Memory B cell (primary cell): ENCODE data around the gene SORBS1.
A peak's percentile ranks its signal among the peaks of the same experiment; 100 is the strongest.

Experiments
- ATAC-seq: fragments of 150-1000 bp; cut with Tn5 transposase; 2 replicates; pipeline ENCODE4 v1.10.0; 2021; ENCODE audit warnings: low read depth, mild to moderate bottlenecking, moderate library complexity
- DNase-seq, 2 donors: peaks; one replicate each; pipeline ENCODE4 v3.0.0; 2022; ENCODE audit warnings: low spot score in 2 of 2
- H3K27ac Mint-ChIP-seq: one replicate; pipeline ENCODE4 v1.8.0; 2022; ENCODE audit warnings: mild to moderate bottlenecking, moderate library complexity, mixed read lengths
- H3K27me3 Mint-ChIP-seq: one replicate; pipeline ENCODE4 v1.8.0; 2022; ENCODE audit warnings: mixed read lengths
- H3K36me3 Mint-ChIP-seq: one replicate; pipeline ENCODE4 v1.8.0; 2022; ENCODE audit warnings: mild to moderate bottlenecking, mixed read lengths
- H3K4me1 Mint-ChIP-seq: one replicate; pipeline ENCODE4 v1.8.0; 2022; ENCODE audit warnings: mixed read lengths
- H3K4me3 Mint-ChIP-seq: one replicate; pipeline ENCODE4 v1.8.0; 2022; ENCODE audit warnings: mild to moderate bottlenecking, moderate library complexity, mixed read lengths
- H3K9me3 Mint-ChIP-seq: one replicate; pipeline ENCODE4 v1.8.0; 2022; ENCODE audit warnings: mixed read lengths

Gene SORBS1

DNA sequence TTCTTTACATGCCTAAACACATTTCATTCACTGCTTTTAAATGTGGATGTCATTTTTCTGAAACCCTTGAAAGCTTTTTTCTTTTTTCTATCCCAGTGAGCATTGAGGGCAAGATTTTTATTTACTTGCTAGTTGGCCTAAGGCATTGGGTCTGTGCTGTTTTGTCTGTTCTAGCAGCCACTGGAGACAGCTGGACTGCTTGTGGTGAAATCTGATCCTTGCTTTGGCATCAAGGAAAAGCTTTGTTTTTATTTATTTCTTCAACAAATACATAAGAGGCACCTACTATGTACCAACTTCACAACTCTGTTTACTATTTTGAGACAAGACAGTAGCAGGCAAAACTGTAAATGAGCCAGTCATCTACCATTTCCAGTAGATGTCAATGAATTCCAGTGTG, 241.9 kb downstream of the SORBS1 start:
- peaks cover 3% of the 10 kb centered on the region for H3K9me3 Mint-ChIP-seq
- peaks cover 3% of the 10 kb centered on the region for H3K27me3 Mint-ChIP-seq
- DNase-seq: no peak
- no peak for ATAC-seq
- H3K4me3 Mint-ChIP-seq: no peak overlapping the region
- peaks cover 4% of the 10 kb centered on the region for H3K36me3 Mint-ChIP-seq
- peaks cover 8% of the 10 kb centered on the region for H3K4me1 Mint-ChIP-seq
- no peak overlapping the region for H3K27ac Mint-ChIP-seq

DNA sequence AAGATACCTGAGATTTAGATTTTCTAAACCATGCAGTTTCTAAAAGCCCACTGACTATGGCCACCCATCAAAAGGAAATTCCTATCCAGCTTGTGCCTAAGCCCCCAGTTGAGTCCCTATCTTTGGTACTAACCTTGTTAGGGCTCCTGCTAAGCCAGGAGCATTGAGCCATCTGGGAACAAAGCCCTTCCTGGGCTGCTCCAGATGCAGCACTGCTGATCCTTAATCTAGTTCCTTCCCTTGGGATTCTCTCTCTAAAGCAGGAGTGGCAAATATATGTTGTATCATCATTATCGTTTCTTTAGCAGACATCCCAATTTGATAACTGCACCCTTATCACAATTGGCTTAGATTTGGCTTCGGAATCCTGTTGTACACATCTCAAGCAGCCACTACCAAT, 245.7 kb downstream of the SORBS1 start:
- Mint-ChIP-seq H3K27ac (no peak overlapping the region), H3K9me3 (no peaks in the 10 kb centered on the region), H3K36me3 (no peaks in the 10 kb centered on the region), H3K27me3 (peaks cover 2% of the 10 kb centered on the region), H3K4me3 (no peak overlapping the region), H3K4me1 (peaks cover 4% of the 10 kb centered on the region)
- DNase-seq (no peak), ATAC-seq (no peak)

DNA sequence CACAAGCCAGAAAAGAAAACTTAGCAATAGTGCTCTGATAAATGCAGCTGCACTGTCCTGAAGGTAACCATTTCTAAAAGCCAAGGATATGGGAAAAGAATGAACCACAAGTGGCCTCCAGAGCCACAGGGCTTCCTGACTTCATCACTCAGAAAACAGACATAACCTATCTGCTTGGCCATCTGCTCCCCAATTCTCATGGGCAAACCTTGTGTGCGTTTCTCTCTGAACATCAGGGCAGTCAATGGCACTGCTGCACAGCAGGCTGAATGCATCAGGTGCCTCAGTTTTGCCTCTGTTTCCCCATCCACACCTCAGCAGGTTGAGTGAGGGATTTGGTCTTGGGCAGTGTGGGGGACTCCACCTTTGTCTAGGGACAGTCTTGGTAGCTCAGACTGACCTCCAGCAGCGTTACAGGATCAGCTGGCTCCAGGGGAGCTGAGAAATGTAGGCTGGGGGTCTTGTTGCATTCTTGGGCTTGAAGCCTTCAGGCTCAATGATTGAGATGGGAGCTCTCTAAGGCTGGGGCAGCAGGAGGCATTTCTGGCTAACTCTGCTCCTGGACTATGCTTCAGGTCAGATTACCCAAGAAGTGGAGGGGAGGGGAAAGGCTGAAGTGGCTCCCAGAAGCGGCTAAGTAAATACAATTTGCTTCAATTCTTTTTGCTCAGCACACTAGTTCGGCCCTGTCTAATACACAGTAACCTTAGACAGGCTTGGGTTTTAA, 246.8 kb downstream of the SORBS1 start:
- Mint-ChIP-seq H3K36me3 (no peaks in the 10 kb centered on the region), H3K27ac (no peak overlapping the region), H3K27me3 (peaks cover 2% of the 10 kb centered on the region), H3K4me1 (peaks cover 14% of the 10 kb centered on the region), H3K9me3 (no peaks in the 10 kb centered on the region), H3K4me3 (no peak overlapping the region)
- DNase-seq (no peak), ATAC-seq (no peak)

- Mint-ChIP-seq H3K27ac (no peak overlapping the region), H3K4me3 (no peak overlapping the region), H3K9me3 (no peaks in the 10 kb centered on the region), H3K27me3 (peaks cover 2% of the 10 kb centered on the region), H3K4me1 (peaks cover 20% of the 10 kb centered on the region), H3K36me3 (no peaks in the 10 kb centered on the region)
- no peak for ATAC-seq
- no peak for DNase-seq
These were observed 248.1 kb downstream of the SORBS1 start for GRCh38 chr10:95312986-95313495.

DNA sequence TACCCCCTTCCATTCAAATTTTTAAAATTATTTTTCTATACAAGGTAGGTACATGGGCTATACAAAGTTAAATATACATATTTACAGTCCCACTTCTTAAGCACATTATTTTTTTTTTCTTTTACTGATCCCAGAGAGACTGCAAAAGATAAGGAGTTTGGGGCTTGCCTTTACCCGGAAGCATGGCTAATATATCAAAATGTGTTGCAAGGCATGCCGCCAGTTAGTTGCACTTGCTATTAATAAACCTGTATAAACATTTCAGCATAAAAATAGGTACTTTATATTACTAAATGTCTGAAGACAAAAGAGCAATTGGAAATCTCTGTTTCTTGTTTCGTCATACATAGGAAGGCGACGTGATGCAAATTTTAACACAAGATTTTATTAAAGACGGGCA, 248.9 kb downstream of the SORBS1 start:
- Mint-ChIP-seq H3K36me3 (no peaks in the 10 kb centered on the region), H3K4me3 (no peak overlapping the region), H3K27me3 (peaks cover 2% of the 10 kb centered on the region), H3K4me1 (peaks cover 20% of the 10 kb centered on the region), H3K27ac (no peak overlapping the region), H3K9me3 (no peaks in the 10 kb centered on the region)
- ATAC-seq: no peak
- no peak for DNase-seq

DNA sequence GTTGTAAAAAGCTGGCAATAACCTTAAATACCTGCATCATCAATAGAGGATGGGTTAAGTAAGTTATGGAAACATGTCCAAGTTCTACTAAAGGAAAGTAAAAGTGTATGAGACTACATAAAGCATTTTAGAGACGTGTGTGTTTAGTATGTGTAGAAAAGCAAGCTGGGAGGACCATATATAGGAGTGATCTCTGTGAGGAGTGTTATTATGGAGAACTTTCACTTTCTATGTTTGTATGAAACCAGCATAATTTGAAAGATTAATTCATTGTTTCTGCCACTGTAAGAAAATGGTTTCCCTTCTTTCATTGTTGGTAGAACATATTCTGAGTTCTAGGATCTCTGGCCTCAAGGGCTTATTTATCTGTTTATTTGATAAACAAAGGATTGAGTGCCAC, 251.2 kb downstream of the SORBS1 start:
- no peaks in the 10 kb centered on the region for H3K36me3 Mint-ChIP-seq
- peak overlapping the region; percentile 59 for H3K4me3 Mint-ChIP-seq
- H3K27me3 Mint-ChIP-seq: peaks cover 2% of the 10 kb centered on the region
- DNase-seq (no peak), ATAC-seq (peak; percentile 82)
- peaks cover 20% of the 10 kb centered on the region for H3K4me1 Mint-ChIP-seq
- H3K27ac Mint-ChIP-seq: peak overlapping the region; percentile 89
- H3K9me3 Mint-ChIP-seq: no peaks in the 10 kb centered on the region

DNA sequence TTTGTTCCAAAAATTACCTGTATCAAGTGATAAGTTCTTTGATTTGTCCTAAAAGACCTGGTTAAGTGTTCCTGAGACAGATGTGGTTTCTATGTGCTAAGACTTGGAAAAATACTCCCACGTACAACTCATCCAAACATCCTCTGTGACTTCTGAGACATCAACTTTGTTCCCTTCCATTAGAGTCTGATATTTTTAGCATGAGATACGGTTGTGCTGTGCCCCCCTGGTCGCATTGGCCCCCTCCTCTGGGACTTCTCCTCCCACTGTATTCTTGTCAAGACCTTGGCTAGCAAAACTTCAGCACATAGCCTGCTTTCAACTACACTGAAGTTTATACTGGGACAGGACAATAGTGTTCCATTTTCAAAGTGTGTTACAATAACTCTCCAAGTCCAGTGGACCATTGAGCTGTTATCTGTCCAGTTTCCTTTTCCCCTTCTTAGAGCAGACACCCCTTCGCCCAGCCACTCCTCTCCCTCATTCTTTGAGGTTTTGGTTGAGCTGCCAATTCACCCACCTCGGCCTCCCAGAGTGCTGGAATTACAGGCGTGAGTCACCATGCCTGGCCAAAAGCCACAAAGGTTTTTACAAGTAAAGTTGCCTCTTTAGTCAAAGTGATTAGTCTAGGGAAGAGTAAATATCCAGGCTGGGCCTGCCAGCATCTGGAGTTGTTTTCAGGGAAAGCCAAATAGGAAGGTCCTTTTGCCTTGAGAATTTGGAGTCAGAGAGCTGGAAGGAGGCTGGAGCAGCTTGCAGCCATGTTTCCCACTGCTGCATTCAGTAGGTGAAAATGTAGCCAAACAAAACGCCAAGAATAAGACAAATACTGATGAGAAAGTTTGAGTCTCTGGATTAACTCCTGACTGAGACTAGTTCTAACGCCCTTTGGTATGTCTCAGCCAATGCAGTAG, 252.5 kb downstream of the SORBS1 start:
- no peaks in the 10 kb centered on the region for H3K36me3 Mint-ChIP-seq
- no peaks in the 10 kb centered on the region for H3K9me3 Mint-ChIP-seq
- DNase-seq: no peak
- ATAC-seq: no peak
- H3K27me3 Mint-ChIP-seq: peaks cover 2% of the 10 kb centered on the region
- peaks cover 20% of the 10 kb centered on the region for H3K4me1 Mint-ChIP-seq
- no peak overlapping the region for H3K4me3 Mint-ChIP-seq
- peak overlapping the region; percentile 43 for H3K27ac Mint-ChIP-seq

- ATAC-seq (no peak), DNase-seq (no peak)
- no peak overlapping the region for H3K27ac Mint-ChIP-seq
- H3K36me3 Mint-ChIP-seq: no peaks in the 10 kb centered on the region
- no peaks in the 10 kb centered on the region for H3K9me3 Mint-ChIP-seq
- H3K27me3 Mint-ChIP-seq: peaks cover 2% of the 10 kb centered on the region
- H3K4me3 Mint-ChIP-seq: no peak overlapping the region
- H3K4me1 Mint-ChIP-seq: peaks cover 20% of the 10 kb centered on the region
These were observed 254.3 kb downstream of the SORBS1 start for GRCh38 chr10:95306851-95307250.

GRCh38 chr10:95306318-95306650, 254.9 kb downstream of the SORBS1 start:
- H3K4me1 Mint-ChIP-seq: peaks cover 20% of the 10 kb centered on the region
- H3K27me3 Mint-ChIP-seq: no peaks in the 10 kb centered on the region
- no peak overlapping the region for H3K27ac Mint-ChIP-seq
- no peaks in the 10 kb centered on the region for H3K9me3 Mint-ChIP-seq
- H3K4me3 Mint-ChIP-seq: no peak overlapping the region
- no peaks in the 10 kb centered on the region for H3K36me3 Mint-ChIP-seq
- ATAC-seq: no peak
- no peak for DNase-seq

GRCh38 chr10:95305606-95306317, 255.4 kb downstream of the SORBS1 start:
- Mint-ChIP-seq H3K4me3 (no peak overlapping the region), H3K9me3 (no peaks in the 10 kb centered on the region), H3K27ac (no peak overlapping the region), H3K27me3 (no peaks in the 10 kb centered on the region), H3K36me3 (no peaks in the 10 kb centered on the region), H3K4me1 (peaks cover 18% of the 10 kb centered on the region)
- DNase-seq (no peak), ATAC-seq (no peak)

GRCh38 chr10:95304976-95305375, 256.2 kb downstream of the SORBS1 start:
- H3K4me3 Mint-ChIP-seq: no peak overlapping the region

DNA sequence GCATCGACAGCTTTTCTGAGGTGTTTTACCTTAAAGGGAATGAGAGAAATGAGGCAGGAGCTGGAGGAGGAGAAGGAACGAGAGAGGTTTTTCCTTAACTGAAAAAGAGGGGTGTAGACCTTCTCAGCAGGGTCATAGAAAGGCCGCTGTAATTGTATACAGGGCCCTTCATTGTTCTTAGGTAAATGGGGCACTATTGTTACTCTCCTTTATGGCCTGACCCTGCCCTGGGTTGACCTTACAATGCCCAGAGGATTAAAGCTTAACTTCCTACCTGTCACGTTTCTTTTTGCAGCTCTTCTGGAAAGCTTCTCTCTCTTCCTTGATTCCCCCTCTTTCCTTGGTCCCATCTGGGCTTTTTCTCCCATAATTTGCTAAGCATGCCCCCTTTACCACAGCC, 256.7 kb downstream of the SORBS1 start:
- no peaks in the 10 kb centered on the region for H3K27me3 Mint-ChIP-seq
- H3K4me1 Mint-ChIP-seq: peaks cover 6% of the 10 kb centered on the region
- DNase-seq (no peak), ATAC-seq (no peak)
- H3K9me3 Mint-ChIP-seq: no peaks in the 10 kb centered on the region
- H3K4me3 Mint-ChIP-seq: no peak overlapping the region
- H3K27ac Mint-ChIP-seq: no peak overlapping the region
- no peaks in the 10 kb centered on the region for H3K36me3 Mint-ChIP-seq

More at GRCh38 chr10:95304976-95305375, 256.2 kb downstream of the SORBS1 start:
- DNase-seq (no peak), ATAC-seq (no peak)
- no peaks in the 10 kb centered on the region for H3K36me3 Mint-ChIP-seq
- H3K27ac Mint-ChIP-seq: no peak overlapping the region
- H3K9me3 Mint-ChIP-seq: no peaks in the 10 kb centered on the region
- peaks cover 11% of the 10 kb centered on the region for H3K4me1 Mint-ChIP-seq
- no peaks in the 10 kb centered on the region for H3K27me3 Mint-ChIP-seq

DNA sequence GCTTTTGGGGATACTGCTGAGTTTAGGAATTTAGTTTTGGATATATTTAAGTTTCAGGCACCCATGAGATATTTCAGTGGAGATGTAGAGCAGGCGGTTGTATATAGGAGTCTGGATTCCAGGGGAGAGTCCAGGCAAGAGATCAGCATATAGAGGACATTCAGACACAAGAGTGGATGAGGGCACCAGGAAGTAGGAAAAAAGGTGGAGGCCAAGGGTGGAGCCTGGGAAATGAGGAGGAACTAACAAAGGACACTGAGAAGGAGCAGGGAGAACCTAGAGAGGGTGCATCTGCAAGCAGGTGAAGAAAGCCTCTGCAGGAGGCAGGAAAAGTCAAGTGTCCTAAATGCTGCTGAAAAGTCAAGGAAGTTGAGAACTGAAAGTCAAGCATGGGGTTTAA, 257.2 kb downstream of the SORBS1 start:
- Mint-ChIP-seq H3K27me3 (no peaks in the 10 kb centered on the region), H3K4me1 (peaks cover 5% of the 10 kb centered on the region), H3K36me3 (no peaks in the 10 kb centered on the region), H3K4me3 (no peak overlapping the region), H3K9me3 (no peaks in the 10 kb centered on the region), H3K27ac (no peak overlapping the region)
- DNase-seq (no peak), ATAC-seq (no peak)

GRCh38 chr10:95303535-95303934, 257.6 kb downstream of the SORBS1 start:
- Mint-ChIP-seq H3K9me3 (no peaks in the 10 kb centered on the region), H3K4me3 (no peak overlapping the region), H3K4me1 (peaks cover 2% of the 10 kb centered on the region), H3K36me3 (no peaks in the 10 kb centered on the region), H3K27ac (no peak overlapping the region), H3K27me3 (no peaks in the 10 kb centered on the region)
- DNase-seq (no peak), ATAC-seq (no peak)
